AG10803 (cell line): ENCODE measurements around the gene TCOF1.
A peak's percentile ranks its signal among the peaks of the same experiment; 100 is the strongest.

Experiments used
- DNase-seq: peaks from one replicate; pipeline ENCODE4 v3.0.0; 2010; ENCODE audit warnings: low read depth
- H3K4me3 ChIP-seq: 2 replicates; pipeline ENCODE4 v1.5.1; 2011; ENCODE audit warnings: mild to moderate bottlenecking, low read length, control low read depth
- CTCF ChIP-seq: conservative IDR thresholded peaks from 2 replicates; pipeline ENCODE4 v1.5.1; 2011; ENCODE audit warnings: mild to moderate bottlenecking, low read length, control low read depth, inconsistent platforms

TCOF1 gene

GRCh38 chr5:150434464-150434863, 77.0 kb downstream of the TCOF1 start:
- no peak for TF ChIP-seq CTCF
- DNase-seq = peak; percentile 86
- no peak overlapping the region for H3K4me3 ChIP-seq

- H3K4me3 ChIP-seq = no peak overlapping the region
- peak; percentile 85 for DNase-seq
- TF ChIP-seq CTCF = peak; percentile 81
Observed at GRCh38 chr5:150436141-150436680, 78.7 kb downstream of the TCOF1 start.

- DNase-seq = peak; percentile 37
- no peak overlapping the region for H3K4me3 ChIP-seq
- peak; percentile 64 for TF ChIP-seq CTCF
Observed at GRCh38 chr5:150438873-150439546, 81.5 kb downstream of the TCOF1 start.

- no peak for TF ChIP-seq CTCF
- DNase-seq = no peak
- H3K4me3 ChIP-seq = no peak overlapping the region
Observed at GRCh38 chr5:150440948-150441812, 83.7 kb downstream of the TCOF1 start.

- DNase-seq = peak; percentile 42
- no peak overlapping the region for H3K4me3 ChIP-seq
Observed at GRCh38 chr5:150441813-150442698, 84.6 kb downstream of the TCOF1 start.

More at GRCh38 chr5:150441813-150442698, 84.6 kb downstream of the TCOF1 start:
- TF ChIP-seq CTCF = no peak
